SK-N-MC (cell line): ENCODE results near the gene ATP6V1A.
A peak's percentile ranks its signal among the peaks of the same experiment; 100 is the strongest.

ENCODE experiments used
- DNase-seq: peaks from one replicate; pipeline ENCODE4 v3.0.0-alpha.2; 2011; ENCODE audit warnings: low read depth, low spot score
- H3K27ac ChIP-seq: fragments of 200-600 bp; sonication (generic); 2 replicates; pipeline ENCODE4 v1.5.1; 2016; ENCODE audit warnings: mixed run types
- H3K36me3 ChIP-seq: fragments of 200-600 bp; sonication (generic); 2 replicates; pipeline ENCODE4 v1.6.1; 2017; ENCODE audit warnings: antibody characterized with exemption, low read length, mixed read lengths; ENCODE audit not compliant: insufficient read depth
- H3K4me3 ChIP-seq: fragments of 200-600 bp; sonication (generic); 2 replicates; pipeline ENCODE4 v1.5.1; 2016
- H3K9ac ChIP-seq: fragments of 200-600 bp; sonication (generic); 2 replicates; pipeline ENCODE4 v1.8.0; 2017; ENCODE audit warnings: mixed run types, mixed read lengths; ENCODE audit not compliant: insufficient read length
- H3K9me3 ChIP-seq: fragments of 200-600 bp; sonication (generic); 2 replicates; pipeline ENCODE4 v1.6.1; 2017; ENCODE audit warnings: low read depth, mild to moderate bottlenecking, antibody characterized with exemption, low read length, moderate library complexity, mixed read lengths
- EZH2 ChIP-seq: fragments of 200-600 bp; sonication (generic); IDR thresholded peaks from one replicate; pipeline ENCODE4 v1.6.1; 2017; ENCODE audit warnings: antibody characterized with exemption
- FOXP2 ChIP-seq: optimal IDR thresholded peaks from 2 replicates; pipeline ENCODE3; 2011; ENCODE audit warnings: mild to moderate bottlenecking, moderate library complexity; ENCODE audit not compliant: insufficient read depth; ENCODE audit errors: extremely low read length, control extremely low read depth
- POLR2AphosphoS5 ChIP-seq: IDR thresholded peaks from 2 replicates; pipeline ENCODE4 v1.6.1; 2012; ENCODE audit warnings: mild to moderate bottlenecking, low read depth, low read length, borderline replicate concordance

ATP6V1A gene

GRCh38 chr3:113741620-113742019, 5.2 kb upstream of the ATP6V1A start:
- TF ChIP-seq POLR2AphosphoS5: no peak
- TF ChIP-seq EZH2: no peak
- no peak for TF ChIP-seq FOXP2
- DNase-seq: no peak
- no peak overlapping the region for H3K9ac ChIP-seq
- no peaks in the 10 kb centered on the region for H3K9me3 ChIP-seq
- H3K27ac ChIP-seq: no peak overlapping the region
- peaks cover 16% of the 10 kb centered on the region; the same call in 1 of the 2 replicates for H3K36me3 ChIP-seq
- H3K4me3 ChIP-seq: no peak overlapping the region

- Histone ChIP-seq H3K36me3 (peaks cover 16% of the 10 kb centered on the region; the same call in 1 of the 2 replicates), H3K4me3 (peak overlapping the region; percentile 98), H3K9ac (peak overlapping the region; percentile 99), H3K9me3 (no peaks in the 10 kb centered on the region), H3K27ac (peak overlapping the region; percentile 47; the same call in 1 of the 2 replicates)
- DNase-seq: no peak
- TF ChIP-seq POLR2AphosphoS5: no peak
- TF ChIP-seq EZH2: no peak
- TF ChIP-seq FOXP2: no peak
Observed at GRCh38 chr3:113743006-113743630, 3.7 kb upstream of the ATP6V1A start.

GRCh38 chr3:113744941-113745755, 1.7 kb upstream of the ATP6V1A start:
- H3K36me3 ChIP-seq: peaks cover 16% of the 10 kb centered on the region; the same call in 1 of the 2 replicates
- no peaks in the 10 kb centered on the region for H3K9me3 ChIP-seq
- H3K9ac ChIP-seq: peak overlapping the region; percentile 99
- TF ChIP-seq EZH2: no peak
- TF ChIP-seq POLR2AphosphoS5: peak; percentile 26; the same call in 1 of the 2 replicates
- TF ChIP-seq FOXP2: no peak
- peak; percentile 68 for DNase-seq
- H3K27ac ChIP-seq: peak overlapping the region; percentile 100
- H3K4me3 ChIP-seq: peak overlapping the region; percentile 98

GRCh38 chr3:113745756-113746547, 883 bp upstream of the ATP6V1A start, which contains the start of gene NAA50:
Gene NAA50 (minus strand): TSS chr3:113746249. CDS start chr3:113745949, 300 bp downstream.
- Histone ChIP-seq H3K9ac (peak within 1 kb of the TSS; percentile 99), H3K27ac (peak within 1 kb of the TSS; percentile 100), H3K4me3 (peak within 1 kb of the TSS; percentile 98), H3K9me3 (no peaks in the 10 kb centered on the region), H3K36me3 (peaks cover 16% of the 10 kb centered on the region; the same call in 1 of the 2 replicates)
- peak; percentile 70 for DNase-seq
- no peak for TF ChIP-seq FOXP2
- peak; percentile 77 for TF ChIP-seq POLR2AphosphoS5
- TF ChIP-seq EZH2: no peak

- Histone ChIP-seq H3K36me3 (peaks cover 10% of the 10 kb centered on the region; the same call in 1 of the 2 replicates), H3K27ac (no peak overlapping the region), H3K9me3 (no peaks in the 10 kb centered on the region), H3K4me3 (peak overlapping the region; percentile 98), H3K9ac (peak overlapping the region; percentile 99)
- no peak for DNase-seq
- no peak for TF ChIP-seq EZH2
- TF ChIP-seq FOXP2: no peak
- TF ChIP-seq POLR2AphosphoS5: no peak
Observed at GRCh38 chr3:113747283-113748046, 630 bp downstream of the ATP6V1A start.

GRCh38 chr3:113751141-113751540, 4.3 kb downstream of the ATP6V1A start:
- Histone ChIP-seq H3K9ac (no peak overlapping the region), H3K4me3 (no peak overlapping the region), H3K9me3 (no peaks in the 10 kb centered on the region), H3K27ac (no peak overlapping the region), H3K36me3 (no peaks in the 10 kb centered on the region)
- TF ChIP-seq FOXP2 (no peak), POLR2AphosphoS5 (no peak), EZH2 (no peak)
- DNase-seq: no peak

GRCh38 chr3:113753376-113753985, 6.6 kb downstream of the ATP6V1A start:
- 0 out of 2 replicates have a peak, but pooled peaks cover 3% of the 10 kb centered on the region for H3K36me3 ChIP-seq
- H3K27ac ChIP-seq: no peak overlapping the region; the same call in 1 of the 2 replicates
- no peaks in the 10 kb centered on the region for H3K9me3 ChIP-seq
- no peak for DNase-seq
- H3K4me3 ChIP-seq: peak overlapping the region; percentile 7; the same call in 1 of the 2 replicates
- no peak overlapping the region for H3K9ac ChIP-seq
- TF ChIP-seq POLR2AphosphoS5 (no peak), FOXP2 (no peak), EZH2 (no peak)
